GM12865 (cell line): ENCODE data around the gene DENND5B.

Source experiments
- DNase-seq: peaks from one replicate; pipeline ENCODE4 v3.0.0; 2010; ENCODE audit warnings: low read depth
- H3K4me3 ChIP-seq: 2 replicates; pipeline ENCODE4 v1.5.1; 2011; ENCODE audit warnings: mild to moderate bottlenecking, low read depth, low read length, control low read depth
- TF ChIP-seq, protein P1 (sequence below): IDR thresholded peaks from 2 replicates; pipeline ENCODE4 v1.5.1; 2011; ENCODE audit warnings: low read length, control low read depth, low read depth, inconsistent platforms; ENCODE audit not compliant: insufficient read depth; ENCODE audit errors: missing control alignments

DENND5B gene

DNA sequence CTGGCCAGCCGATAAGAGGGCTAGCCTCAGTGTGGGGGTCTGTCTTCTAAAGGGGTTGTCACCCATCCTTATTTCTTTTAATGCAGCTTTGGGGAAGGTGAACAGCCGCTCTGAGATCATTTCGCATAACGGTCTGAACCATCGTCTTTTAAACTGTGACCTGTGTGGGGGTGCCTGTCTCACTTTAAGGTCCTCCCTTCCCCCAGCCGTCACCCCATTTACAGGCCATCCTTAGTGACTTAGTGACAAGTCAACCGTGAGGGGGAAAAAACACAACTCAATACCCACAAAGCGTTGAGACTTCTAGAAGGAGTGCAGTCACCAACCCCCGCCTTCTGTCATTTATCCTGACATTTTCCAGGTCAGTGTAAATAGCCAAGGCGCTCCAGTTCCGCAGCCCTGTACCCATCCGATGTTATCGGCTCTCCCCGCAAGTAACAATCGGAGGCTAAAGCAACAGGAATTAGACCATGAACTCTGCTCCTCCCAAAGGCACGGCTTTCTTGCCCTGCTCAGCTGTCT is 505 bp upstream of the DENND5B start:
- DNase-seq = peak; percentile 85

DNA sequence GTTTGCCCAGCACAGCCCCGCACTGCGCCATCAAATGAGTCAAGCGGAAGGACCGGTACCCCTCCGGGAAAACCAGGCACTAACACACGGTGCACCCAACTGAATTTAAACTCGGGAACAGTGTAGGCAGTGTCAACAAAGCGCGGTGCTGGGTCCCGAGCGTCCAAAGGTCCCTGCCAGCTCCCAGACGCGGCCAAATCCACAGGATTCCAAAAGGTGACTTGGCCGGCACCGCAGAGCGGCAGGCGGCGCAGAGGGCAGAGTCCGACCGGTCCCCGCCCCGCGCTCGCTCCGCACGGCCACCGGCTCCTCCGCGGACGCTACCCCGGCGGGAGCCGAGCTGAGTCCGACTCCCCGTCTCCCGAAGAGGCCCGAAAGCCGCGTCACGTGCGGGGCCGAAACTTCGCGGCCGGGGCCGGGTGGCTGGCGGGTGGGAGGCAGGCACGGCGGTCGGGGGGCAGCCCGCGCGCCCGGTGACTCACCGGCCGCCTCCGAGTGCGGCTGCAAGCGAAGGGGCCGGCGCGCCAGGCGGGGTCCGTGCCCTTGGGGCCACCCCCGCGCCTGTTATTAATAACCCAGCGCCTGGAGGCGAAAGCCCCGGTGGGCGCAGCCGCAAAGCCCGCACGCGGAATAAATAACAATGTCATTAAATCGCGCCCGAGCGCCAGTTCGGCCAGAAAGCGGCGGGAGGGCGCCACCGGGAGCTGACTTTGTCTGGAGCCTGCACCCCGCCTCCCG is 863 bp downstream of the DENND5B start:
- H3K4me3 ChIP-seq = peak overlapping the region; percentile 96
- TF ChIP-seq, protein P1, sequence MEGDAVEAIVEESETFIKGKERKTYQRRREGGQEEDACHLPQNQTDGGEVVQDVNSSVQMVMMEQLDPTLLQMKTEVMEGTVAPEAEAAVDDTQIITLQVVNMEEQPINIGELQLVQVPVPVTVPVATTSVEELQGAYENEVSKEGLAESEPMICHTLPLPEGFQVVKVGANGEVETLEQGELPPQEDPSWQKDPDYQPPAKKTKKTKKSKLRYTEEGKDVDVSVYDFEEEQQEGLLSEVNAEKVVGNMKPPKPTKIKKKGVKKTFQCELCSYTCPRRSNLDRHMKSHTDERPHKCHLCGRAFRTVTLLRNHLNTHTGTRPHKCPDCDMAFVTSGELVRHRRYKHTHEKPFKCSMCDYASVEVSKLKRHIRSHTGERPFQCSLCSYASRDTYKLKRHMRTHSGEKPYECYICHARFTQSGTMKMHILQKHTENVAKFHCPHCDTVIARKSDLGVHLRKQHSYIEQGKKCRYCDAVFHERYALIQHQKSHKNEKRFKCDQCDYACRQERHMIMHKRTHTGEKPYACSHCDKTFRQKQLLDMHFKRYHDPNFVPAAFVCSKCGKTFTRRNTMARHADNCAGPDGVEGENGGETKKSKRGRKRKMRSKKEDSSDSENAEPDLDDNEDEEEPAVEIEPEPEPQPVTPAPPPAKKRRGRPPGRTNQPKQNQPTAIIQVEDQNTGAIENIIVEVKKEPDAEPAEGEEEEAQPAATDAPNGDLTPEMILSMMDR = no peak
- DNase-seq = peak; percentile 70

More for the DNA sequence above, 505 bp upstream of the DENND5B start:
- TF ChIP-seq, protein P1 = no peak
- peak overlapping the region; percentile 85 for H3K4me3 ChIP-seq

DNA sequence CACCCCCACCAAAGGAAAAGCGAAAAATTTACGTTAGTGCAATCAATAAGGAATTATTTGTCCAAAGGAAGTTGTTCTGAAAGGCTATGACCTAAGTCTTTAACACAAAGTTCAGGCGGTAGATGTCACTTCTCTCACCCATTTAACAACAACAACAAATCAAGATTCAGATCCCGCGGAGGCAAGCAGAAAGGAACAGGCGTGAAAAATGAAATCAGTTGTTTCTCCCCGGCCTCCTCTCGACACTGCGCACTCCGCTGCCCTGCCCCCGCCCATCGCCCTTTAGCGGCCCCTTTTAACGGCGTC is 1.4 kb downstream of the DENND5B start:
- TF ChIP-seq, protein P1 = no peak
- peak; percentile 85 for DNase-seq
- H3K4me3 ChIP-seq = peak overlapping the region; percentile 96

DNA sequence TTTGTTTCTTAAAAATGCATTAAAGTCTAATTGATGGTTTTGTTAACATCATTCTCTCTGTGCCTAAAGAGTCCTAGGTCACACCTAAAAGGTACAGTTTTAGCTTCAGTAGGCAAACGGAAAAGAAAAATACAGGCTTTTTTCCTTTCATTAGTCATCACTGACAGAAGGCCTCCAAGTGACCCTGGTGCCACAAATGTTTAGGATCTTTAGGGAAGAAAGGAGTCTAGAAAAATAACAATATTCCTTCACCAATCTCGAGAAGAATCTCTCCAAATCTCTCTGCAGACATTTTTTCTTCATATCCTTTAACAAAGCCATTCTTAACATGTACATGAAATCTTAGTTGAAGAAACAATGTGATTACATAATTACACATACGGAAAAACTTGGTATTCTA is 2.0 kb downstream of the DENND5B start:
- TF ChIP-seq, protein P1 = no peak
- H3K4me3 ChIP-seq = peak overlapping the region; percentile 96
- DNase-seq = no peak

DNA sequence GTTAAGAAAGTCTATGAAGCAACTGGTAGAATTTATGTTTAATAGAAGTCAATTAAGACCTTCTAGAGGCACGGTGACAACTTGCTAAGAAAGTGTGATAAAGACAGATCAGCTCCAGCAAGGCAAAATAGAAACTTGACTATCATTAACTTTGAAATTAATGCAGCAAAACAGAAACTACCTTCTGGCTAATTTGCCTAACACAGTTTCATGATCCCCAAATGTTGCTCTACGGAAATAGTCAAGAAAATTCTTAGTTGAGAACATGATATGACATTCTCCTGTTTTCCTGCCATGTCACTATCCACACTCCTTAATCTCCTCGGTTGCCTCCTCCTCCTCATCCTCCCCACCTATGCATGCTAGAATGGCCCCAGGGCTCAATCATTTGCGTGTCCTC is 4.2 kb downstream of the DENND5B start:
- TF ChIP-seq, protein P1 = no peak
- peak overlapping the region; percentile 47 for H3K4me3 ChIP-seq
- DNase-seq = peak; percentile 70

DNA sequence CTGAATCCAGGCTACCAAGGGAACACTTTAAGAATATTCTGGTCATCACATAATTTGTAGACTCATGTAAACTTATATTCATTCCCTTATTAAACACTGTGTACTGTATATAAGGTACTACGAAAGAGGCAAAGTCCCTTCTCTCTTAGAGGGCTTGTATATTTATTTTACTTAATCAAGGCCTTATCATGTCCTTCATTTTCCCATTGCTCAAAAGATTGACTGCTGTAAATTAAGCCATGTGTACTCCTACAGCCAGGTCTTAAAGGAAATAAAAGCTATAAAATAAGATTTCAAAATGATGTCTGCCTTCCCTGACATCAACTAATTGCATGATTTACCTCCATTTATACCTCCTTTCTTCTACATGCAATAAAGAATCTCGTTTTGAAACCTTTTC is 5.0 kb downstream of the DENND5B start:
- TF ChIP-seq, protein P1 = no peak
- no peak overlapping the region for H3K4me3 ChIP-seq
- DNase-seq = no peak

DNA sequence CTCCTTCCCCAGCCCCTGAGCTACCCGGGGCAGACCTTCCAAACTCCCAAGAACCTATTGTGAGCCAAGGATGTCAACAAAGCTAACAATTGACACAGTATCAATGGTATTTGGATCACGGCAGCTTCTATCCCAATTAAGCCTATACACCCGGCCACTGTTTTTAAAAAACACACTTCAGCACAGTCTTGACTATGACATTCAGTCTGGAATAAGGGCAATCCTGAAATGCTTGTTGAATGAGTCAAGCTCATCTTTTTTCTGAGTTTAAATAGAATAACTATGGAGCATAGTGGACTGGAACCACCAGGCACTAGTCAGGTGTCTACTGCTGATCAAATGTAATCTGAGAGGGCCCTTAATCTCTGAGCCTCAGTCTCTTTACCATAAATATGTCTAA is 5.7 kb downstream of the DENND5B start:
- TF ChIP-seq, protein P1 = no peak
- no peak overlapping the region for H3K4me3 ChIP-seq
- no peak for DNase-seq
